GM19455 (cell line): ENCODE data around the gene GATB.

Source experiments
- ATAC-seq: cut with Tn5 transposase; IDR thresholded peaks from one replicate; pipeline ENCODE4 v1.9.1; 2021; ENCODE audit not compliant: unreplicated experiment

Gene GATB

GRCh38 chr4:151786158-151786495 lies 25.3 kb upstream of the GATB start:
- no peak for ATAC-seq

GRCh38 chr4:151785484-151786157 lies 24.8 kb upstream of the GATB start:
- no peak for ATAC-seq

- ATAC-seq = no peak
Measured at GRCh38 chr4:151784706-151785105, 23.9 kb upstream of the GATB start.

GRCh38 chr4:151783867-151784266 lies 23.1 kb upstream of the GATB start:
- no peak for ATAC-seq

GRCh38 chr4:151782296-151782695 lies 21.5 kb upstream of the GATB start:
- ATAC-seq = no peak

GRCh38 chr4:151781026-151781425 lies 20.2 kb upstream of the GATB start:
- no peak for ATAC-seq

GRCh38 chr4:151777471-151777870 lies 16.7 kb upstream of the GATB start:
- ATAC-seq = no peak

- ATAC-seq = no peak
Measured at GRCh38 chr4:151774324-151774723, 13.5 kb upstream of the GATB start.

GRCh38 chr4:151772274-151772673 lies 11.5 kb upstream of the GATB start:
- ATAC-seq = no peak

- no peak for ATAC-seq
Measured at GRCh38 chr4:151771664-151772063, 10.9 kb upstream of the GATB start.

GRCh38 chr4:151770154-151770553 lies 9.3 kb upstream of the GATB start:
- no peak for ATAC-seq

GRCh38 chr4:151768835-151769234 lies 8.0 kb upstream of the GATB start:
- ATAC-seq = no peak

- no peak for ATAC-seq
Measured at GRCh38 chr4:151766691-151767090, 5.9 kb upstream of the GATB start.

- no peak for ATAC-seq
Measured at GRCh38 chr4:151760002-151760401, 805 bp downstream of the GATB start.

- ATAC-seq = no peak
Measured at GRCh38 chr4:151753056-151753455, 7.8 kb downstream of the GATB start.

- no peak for ATAC-seq
Measured at GRCh38 chr4:151750156-151750555, 10.7 kb downstream of the GATB start.

- ATAC-seq = no peak
Measured at GRCh38 chr4:151745481-151746231, 15.2 kb downstream of the GATB start.

- no peak for ATAC-seq
Measured at GRCh38 chr4:151744614-151745013, 16.2 kb downstream of the GATB start.

- no peak for ATAC-seq
Measured at GRCh38 chr4:151743894-151744293, 16.9 kb downstream of the GATB start.

GRCh38 chr4:151743128-151743854 lies 17.5 kb downstream of the GATB start:
- ATAC-seq = no peak

- no peak for ATAC-seq
Measured at GRCh38 chr4:151738720-151739517, 21.9 kb downstream of the GATB start.
